ENCODE measurements around the gene MED8. TPM values are rescaled to one million over a fixed set of nuclear protein-coding genes. Genes with fewer than 3 reads are reported as not detected.
A peak's percentile ranks its signal among the peaks of the same experiment; 100 is the strongest.

MED8 gene
- total RNA-seq, 1 donor from 2014 or later, result 15.7 TPM

- Histone ChIP-seq H3K27me3 (ENCODE audit: low read depth) (no peaks in the 10 kb centered on the region), H3K9me3 (replicated peaks) (no peaks in the 10 kb centered on the region), H3K4me1 (peaks cover 65% of the 10 kb centered on the region), H3K4me3 (peak overlapping the region; percentile 74), H3K36me3 (no peaks in the 10 kb centered on the region), H3K27ac (replicated peaks) (peak overlapping the region; percentile 99)
- no peak for DNase-seq
- no peak for TF ChIP-seq CTCF (IDR thresholded peaks at IDR 0.05; ENCODE audit: borderline replicate concordance)
- intact Hi-C loops (cut with micrococcal nuclease), result no loop called here
Observed at GRCh38 chr1:43348343-43348808, 41.2 kb downstream of the MED8 start.

GRCh38 chr1:43346636-43347035, 43.0 kb downstream of the MED8 start:
- Histone ChIP-seq H3K4me3 (no peak overlapping the region), H3K9me3 (replicated peaks) (no peaks in the 10 kb centered on the region), H3K4me1 (peaks cover 69% of the 10 kb centered on the region), H3K27me3 (ENCODE audit: low read depth) (no peaks in the 10 kb centered on the region), H3K27ac (replicated peaks) (peak overlapping the region; percentile 99), H3K36me3 (no peaks in the 10 kb centered on the region)
- DNase-seq, result no peak
- TF ChIP-seq CTCF (IDR thresholded peaks at IDR 0.05; ENCODE audit: borderline replicate concordance), result no peak
- intact Hi-C loops (cut with micrococcal nuclease), result no loop called here

GRCh38 chr1:43345120-43345519, 44.5 kb downstream of the MED8 start:
- no peaks in the 10 kb centered on the region for H3K9me3 ChIP-seq (replicated peaks)
- no peak for TF ChIP-seq CTCF (IDR thresholded peaks at IDR 0.05; ENCODE audit: borderline replicate concordance)
- peak overlapping the region; percentile 99 for H3K27ac ChIP-seq (replicated peaks)
- no peaks in the 10 kb centered on the region for H3K36me3 ChIP-seq
- intact Hi-C loops (cut with micrococcal nuclease), result no loop called here
- no peak overlapping the region for H3K4me3 ChIP-seq
- H3K27me3 ChIP-seq (ENCODE audit: low read depth), result no peaks in the 10 kb centered on the region
- H3K4me1 ChIP-seq, result peaks cover 65% of the 10 kb centered on the region
- no peak for DNase-seq

- no peak for TF ChIP-seq CTCF (IDR thresholded peaks at IDR 0.05; ENCODE audit: borderline replicate concordance)
- DNase-seq, result no peak
- no peaks in the 10 kb centered on the region for H3K27me3 ChIP-seq (ENCODE audit: low read depth)
- no peaks in the 10 kb centered on the region for H3K9me3 ChIP-seq (replicated peaks)
- intact Hi-C loops (cut with micrococcal nuclease), result no loop called here
- peak overlapping the region; percentile 99 for H3K27ac ChIP-seq (replicated peaks)
- H3K4me3 ChIP-seq, result no peak overlapping the region
- H3K36me3 ChIP-seq, result no peaks in the 10 kb centered on the region
- peaks cover 60% of the 10 kb centered on the region for H3K4me1 ChIP-seq
Observed at GRCh38 chr1:43344267-43344850, 45.2 kb downstream of the MED8 start.

- Histone ChIP-seq H3K9me3 (replicated peaks) (no peaks in the 10 kb centered on the region), H3K4me3 (no peak overlapping the region), H3K27ac (replicated peaks) (no peak overlapping the region), H3K27me3 (ENCODE audit: low read depth) (no peaks in the 10 kb centered on the region), H3K36me3 (no peaks in the 10 kb centered on the region), H3K4me1 (peaks cover 26% of the 10 kb centered on the region)
- intact Hi-C loops (cut with micrococcal nuclease), result no loop called here
- TF ChIP-seq CTCF (IDR thresholded peaks at IDR 0.05; ENCODE audit: borderline replicate concordance), result no peak
- no peak for DNase-seq
Observed at GRCh38 chr1:43340559-43340958, 49.0 kb downstream of the MED8 start.

Data from left ventricle myocardium inferior (tissue), 1 donor.